Neural progenitor cell (in vitro differentiated cells): ENCODE measurements around the gene FAM210B.

Experiments used
- EZH2 ChIP-seq: fragments of 200-600 bp; sonication (generic); IDR thresholded peaks from 2 replicates; pipeline ENCODE4 v1.6.1; 2017; ENCODE audit warnings: antibody characterized with exemption, mild to moderate bottlenecking, moderate library complexity
- TF ChIP-seq, protein P1 (sequence below): fragments of 200-600 bp; sonication (generic); IDR thresholded peaks from 2 replicates; pipeline ENCODE4 v1.5.1; 2017; ENCODE audit warnings: antibody characterized with exemption, mild to moderate bottlenecking

DNA sequence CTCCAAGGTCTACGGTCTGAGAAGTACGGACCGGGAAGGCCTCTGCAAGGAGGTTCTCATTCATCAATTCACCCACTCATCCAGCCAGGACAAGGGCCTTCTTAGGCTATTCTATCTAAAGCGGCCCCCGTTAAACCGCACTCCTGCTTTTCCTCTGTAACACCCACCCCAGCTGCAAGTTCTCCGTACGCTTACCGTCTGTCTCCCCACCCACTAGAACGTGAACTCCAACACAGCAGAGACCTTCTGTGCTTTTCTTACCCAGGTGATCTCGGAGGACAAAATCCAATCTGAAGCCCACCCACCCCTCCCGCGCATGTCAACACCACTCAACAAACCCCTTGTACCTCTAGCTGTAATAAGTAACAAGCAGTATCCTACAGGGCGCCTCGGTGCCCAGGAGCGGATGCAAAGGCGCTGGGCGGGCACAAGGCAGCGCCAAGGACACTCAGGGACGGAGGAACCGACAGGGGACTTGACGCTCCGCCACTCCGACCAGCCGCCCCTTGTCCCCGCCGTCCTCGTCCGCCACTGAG lies 32.9 kb downstream of the FAM210B start:
- TF ChIP-seq, protein P1, sequence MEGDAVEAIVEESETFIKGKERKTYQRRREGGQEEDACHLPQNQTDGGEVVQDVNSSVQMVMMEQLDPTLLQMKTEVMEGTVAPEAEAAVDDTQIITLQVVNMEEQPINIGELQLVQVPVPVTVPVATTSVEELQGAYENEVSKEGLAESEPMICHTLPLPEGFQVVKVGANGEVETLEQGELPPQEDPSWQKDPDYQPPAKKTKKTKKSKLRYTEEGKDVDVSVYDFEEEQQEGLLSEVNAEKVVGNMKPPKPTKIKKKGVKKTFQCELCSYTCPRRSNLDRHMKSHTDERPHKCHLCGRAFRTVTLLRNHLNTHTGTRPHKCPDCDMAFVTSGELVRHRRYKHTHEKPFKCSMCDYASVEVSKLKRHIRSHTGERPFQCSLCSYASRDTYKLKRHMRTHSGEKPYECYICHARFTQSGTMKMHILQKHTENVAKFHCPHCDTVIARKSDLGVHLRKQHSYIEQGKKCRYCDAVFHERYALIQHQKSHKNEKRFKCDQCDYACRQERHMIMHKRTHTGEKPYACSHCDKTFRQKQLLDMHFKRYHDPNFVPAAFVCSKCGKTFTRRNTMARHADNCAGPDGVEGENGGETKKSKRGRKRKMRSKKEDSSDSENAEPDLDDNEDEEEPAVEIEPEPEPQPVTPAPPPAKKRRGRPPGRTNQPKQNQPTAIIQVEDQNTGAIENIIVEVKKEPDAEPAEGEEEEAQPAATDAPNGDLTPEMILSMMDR, result no peak
- no peak for TF ChIP-seq EZH2
